ENCODE results near the gene PRND.
"Not testable (repeated sequence)": the region's sequence is repeated elsewhere in the genome, so short reads cannot be mapped to it uniquely, and the experiment has no call there.

Gene PRND

DNA sequence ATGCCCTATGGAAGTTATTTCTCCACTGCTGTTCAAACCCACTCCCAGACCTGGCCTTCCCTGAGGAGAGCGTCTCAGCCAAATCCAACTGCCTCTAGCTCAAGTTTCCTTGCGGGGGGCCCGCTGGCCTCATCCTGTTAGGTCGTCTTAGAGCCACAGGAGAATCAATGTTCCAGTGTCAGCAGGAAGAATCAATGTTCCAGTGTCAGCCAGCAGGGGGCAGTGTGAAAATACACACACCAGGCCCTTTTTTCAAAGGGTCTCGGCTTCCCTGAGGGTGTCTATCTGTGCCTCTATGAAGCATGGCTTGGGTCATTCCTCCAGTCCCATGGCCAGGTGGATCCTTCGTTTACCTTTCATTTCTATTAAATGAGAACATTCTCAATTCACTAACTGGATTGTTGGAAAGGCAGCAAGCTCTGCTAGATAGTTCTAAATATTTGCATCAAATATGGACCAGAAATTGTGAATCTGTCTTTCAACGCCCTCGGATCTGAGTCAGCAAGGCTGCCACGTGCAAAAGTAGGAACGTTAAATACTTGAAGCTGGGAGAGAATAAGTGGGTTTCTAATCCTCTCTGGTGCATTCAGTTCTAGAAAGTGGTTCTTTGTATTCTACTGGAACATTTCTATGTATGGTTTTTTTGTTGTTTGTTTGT, 19.2 kb downstream of the PRND start:
- DNase-seq: peak; percentile 5

DNA sequence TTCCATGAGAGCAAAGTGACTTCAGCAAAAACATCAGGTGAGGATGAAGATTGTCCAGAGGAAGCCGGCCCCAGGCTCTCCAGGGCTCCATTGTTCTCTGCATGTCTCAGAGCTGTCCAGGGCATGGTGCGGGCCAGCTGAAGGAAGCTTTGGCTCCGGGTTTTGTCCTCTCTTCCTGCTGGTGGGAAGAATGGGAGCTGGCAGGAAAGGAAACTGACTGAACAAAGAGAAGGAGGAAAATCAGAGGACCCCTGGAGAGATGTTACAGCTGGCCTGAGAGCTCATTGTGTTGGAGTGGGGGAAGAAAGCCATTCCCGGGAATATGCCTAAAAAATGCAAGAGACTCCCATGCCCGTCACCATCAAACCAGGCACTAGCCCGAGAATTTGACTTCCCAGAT, 27.1 kb downstream of the PRND start:
- DNase-seq: no peak

DNA sequence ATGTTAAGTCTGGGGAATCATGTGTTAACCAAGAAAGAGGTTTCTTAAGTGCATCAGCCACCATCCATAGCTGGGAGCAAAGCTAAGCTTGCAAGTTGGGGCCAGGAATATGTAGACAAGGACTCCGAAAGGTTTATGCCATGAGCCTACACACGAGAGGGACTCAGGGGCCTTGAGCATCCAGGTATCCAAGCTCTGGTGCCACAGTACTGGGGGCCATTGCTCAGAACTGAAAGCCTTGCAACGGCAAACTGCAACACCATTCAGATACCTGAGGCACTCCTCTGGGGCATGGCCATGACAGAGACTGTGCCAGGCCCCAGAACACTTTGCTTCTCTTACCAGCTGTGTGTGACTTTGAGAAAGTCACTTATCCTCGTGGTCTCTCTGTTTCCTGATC, 27.6 kb downstream of the PRND start:
- DNase-seq: no peak

DNA sequence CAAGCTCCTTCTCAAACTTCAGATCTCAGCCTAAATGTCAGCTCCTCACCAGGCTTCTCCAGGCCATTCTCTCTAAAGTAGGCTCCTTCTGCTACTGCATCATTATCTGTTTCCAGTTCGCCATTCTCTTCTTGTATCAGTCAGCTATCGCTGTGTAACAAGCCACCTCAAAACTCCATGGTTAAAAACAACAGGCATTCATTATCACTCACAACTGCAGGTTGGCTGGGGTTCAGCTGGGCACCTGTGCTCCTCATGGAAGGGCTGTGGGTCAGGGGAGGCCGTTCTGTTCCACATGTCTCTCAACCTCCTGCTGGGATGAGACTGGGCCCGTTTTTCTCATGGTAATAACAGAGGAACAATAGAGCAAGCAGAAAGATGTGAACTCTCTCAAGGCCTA, 28.7 kb downstream of the PRND start:
- no peak for DNase-seq

GRCh38 chr20:4759100-4759884, 37.6 kb downstream of the PRND start:
- DNase-seq: peak; percentile 54

- no peak for DNase-seq
Observed at GRCh38 chr20:4763261-4763660, 41.6 kb downstream of the PRND start.

DNA sequence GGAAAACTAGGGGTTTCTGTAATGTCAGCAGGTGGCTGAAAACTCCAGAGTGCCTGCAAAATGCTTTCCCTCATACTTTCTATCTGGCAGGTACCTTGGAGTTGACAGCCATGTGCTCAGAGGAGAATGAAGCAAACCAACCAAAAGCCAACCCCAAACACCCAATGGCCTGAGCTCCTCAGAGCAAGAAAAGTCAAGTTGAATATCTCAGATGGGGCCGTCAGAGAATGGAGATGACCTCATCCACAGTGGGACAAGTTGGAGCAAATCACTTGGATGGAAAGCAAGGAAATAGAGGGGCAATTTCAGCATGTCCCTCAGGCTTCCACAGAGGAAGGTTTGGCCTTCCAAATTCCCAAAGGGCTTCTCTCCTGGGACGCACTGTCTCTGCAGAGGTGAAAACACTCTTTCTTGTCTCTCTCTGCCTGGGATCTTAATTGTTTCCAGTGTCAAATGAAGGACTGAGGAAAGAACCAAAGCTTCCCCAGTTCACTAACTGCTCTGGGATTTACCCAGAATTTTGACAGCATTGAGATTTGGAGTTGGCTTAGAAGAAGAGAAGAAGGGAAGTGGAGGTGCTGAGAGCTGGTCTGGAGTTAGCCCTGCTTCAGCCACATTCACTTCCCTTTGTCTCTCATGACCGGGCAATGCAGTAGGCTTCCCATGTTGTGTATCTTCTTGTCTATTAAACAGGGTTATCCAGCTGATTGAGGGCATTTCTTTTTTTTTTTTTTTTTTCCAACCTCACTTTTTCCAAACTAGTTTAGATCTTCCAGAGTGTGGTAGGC, 42.2 kb downstream of the PRND start:
- no peak for DNase-seq

DNA sequence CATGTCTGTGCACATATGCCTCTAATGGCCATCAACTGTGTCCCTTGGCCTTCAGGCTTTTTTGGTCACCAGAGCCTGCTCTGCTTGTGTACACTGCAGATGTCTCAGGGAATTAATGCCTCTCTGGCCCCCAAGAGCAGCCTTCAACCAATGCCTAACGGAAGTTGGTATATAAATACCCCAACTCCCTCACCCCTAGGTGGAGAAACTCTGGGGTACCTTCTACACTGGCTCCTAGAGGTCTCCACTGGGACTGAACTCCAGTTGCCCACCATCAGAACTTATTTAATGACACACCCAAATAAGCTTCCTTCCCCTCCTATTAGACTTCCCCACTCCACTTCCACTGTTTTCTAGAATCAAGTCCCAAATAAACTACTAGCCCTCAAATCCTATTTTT, 43.1 kb downstream of the PRND start:
- DNase-seq: no peak

DNA sequence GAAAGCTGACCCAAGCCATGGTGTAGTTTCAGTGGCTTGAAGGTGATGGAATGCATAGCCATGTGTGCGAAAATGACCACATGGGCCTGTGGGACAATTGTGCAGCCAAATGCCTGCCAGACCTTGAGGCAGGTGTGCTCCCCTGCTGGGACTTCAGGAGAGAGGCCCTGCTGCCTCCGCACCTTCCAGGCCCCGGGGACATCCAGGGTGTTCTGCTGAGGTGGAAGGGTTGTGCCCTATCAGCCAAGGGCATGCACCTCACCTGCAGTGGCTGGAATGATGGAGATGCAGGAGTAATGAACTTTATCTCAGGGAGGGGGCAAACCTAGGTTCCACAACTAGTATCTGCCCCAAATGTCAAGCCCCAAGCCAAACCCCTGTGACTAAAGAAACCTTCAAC, 44.0 kb downstream of the PRND start:
- no peak for DNase-seq

GRCh38 chr20:4766631-4767030, 44.9 kb downstream of the PRND start:
- no peak for DNase-seq

DNA sequence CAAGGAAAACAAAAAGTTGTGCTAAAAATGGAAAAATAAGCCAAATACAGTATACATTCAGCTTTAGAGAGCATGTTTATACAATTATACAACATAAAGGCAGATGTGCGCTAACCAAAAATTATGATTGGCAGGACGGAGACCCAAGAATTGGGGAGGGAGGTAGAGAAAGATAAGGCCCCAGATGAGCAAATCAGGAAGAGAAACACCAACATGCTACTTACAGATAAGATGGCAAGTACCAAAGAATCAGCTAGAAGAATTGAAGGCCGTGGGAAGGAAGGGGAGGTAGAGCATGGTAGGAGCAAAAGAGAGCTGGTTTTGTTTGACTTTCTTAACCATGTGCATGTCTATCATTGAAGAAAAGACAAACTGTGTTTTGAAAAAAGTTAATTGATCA, 45.4 kb downstream of the PRND start:
- DNase-seq: no peak

- DNase-seq: no peak
Observed at GRCh38 chr20:4769328-4769727, 47.6 kb downstream of the PRND start.

- no peak for DNase-seq
Observed at GRCh38 chr20:4770026-4770425, 48.3 kb downstream of the PRND start.

DNA sequence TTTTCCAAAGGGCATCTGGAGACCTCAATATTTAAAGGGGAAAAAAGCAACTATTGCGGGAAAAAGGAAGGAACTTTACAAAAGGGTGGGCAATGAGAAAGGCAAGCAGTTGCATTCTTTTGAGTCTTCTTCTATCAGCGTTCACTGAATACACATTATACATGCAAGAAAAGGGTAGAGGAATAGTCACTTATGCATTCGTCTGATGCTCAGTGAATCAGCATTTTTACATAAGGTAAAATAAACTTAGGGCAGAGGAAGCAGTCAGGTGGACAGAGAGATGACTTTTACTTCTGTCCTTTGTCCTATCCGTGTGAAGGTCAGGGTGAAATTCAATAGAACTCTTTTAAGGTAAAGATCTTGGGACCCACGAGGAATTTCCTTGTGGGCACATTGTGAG, 49.3 kb downstream of the PRND start:
- no peak for DNase-seq

DNA sequence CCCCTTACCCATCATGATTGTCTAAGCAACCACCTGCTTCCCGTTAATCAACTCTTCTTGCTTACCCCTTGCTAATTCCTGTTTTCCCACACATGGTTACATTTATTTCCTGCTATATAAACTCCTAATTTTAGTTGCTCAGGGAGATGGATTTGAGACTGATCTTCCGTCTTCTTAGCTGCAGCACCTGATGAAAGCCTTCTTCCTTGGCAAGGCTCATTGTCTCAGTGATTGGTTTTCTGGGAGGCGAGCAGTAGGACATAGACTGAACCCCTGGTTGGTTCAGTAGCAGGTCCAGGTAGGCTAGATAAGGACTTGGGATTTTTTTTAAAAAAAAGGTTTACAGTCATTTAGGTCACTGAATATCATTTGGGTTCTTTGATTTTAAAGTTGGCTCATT, 50.4 kb downstream of the PRND start:
- DNase-seq: no peak

- DNase-seq: not testable (repeated sequence)
Observed at GRCh38 chr20:4773014-4773413, 51.3 kb downstream of the PRND start.

- no peak for DNase-seq
Observed at GRCh38 chr20:4773736-4774135, 52.0 kb downstream of the PRND start.

- no peak for DNase-seq
Observed at GRCh38 chr20:4774207-4774606, 52.5 kb downstream of the PRND start.

- no peak for DNase-seq
Observed at GRCh38 chr20:4775322-4776078, 53.8 kb downstream of the PRND start.

DNA sequence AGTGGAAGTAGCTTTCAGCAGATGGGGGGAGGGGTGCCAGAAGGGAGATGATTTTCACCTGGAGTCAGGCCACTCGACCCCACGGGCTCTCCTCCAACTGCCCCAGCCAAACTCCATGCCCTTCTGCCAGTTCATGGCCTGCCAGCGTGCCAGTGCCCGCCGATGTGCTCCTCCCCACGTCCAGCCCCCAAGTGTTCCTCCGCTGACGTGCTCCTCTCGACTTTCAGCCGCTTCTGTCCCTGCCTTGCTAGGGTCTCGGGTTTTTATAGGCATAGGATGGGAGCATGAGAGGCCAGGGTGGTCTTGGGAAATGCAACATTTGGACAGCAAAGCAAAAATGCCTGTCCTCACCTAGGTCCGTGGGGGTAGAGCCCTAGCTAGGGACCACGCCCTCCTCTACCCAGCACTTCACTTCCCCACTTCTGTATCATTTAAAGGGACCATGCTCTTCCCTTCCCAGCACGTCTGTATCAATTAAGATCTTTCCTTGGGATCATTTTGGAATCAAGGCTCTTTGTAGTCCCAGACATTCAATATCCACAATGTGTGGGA, 54.4 kb downstream of the PRND start:
- DNase-seq: no peak
